Mesendoderm (in vitro differentiated cells): Measurements from ENCODE around the gene FAM98C.
A peak's percentile ranks its signal among the peaks of the same experiment; 100 is the strongest.

Source experiments
- DNase-seq: peaks from one replicate; pipeline ENCODE4 v3.0.0; 2013
- H2AK5ac ChIP-seq: 2 replicates; pipeline ENCODE4 v1.6.1; 2013; ENCODE audit warnings: low read length, inconsistent platforms
- H2BK120ac ChIP-seq: 2 replicates; pipeline ENCODE4 v1.6.1; 2013; ENCODE audit warnings: low read depth, mild to moderate bottlenecking, low read length, moderate library complexity, mixed read lengths
- H2BK15ac ChIP-seq: replicated peaks from 2 replicates; pipeline ENCODE4 v1.6.1; 2013; ENCODE audit warnings: low read depth, mild to moderate bottlenecking, moderate library complexity
- H2BK5ac ChIP-seq: 2 replicates; pipeline ENCODE4 v1.6.1; 2013; ENCODE audit warnings: low read length, inconsistent platforms
- H3K18ac ChIP-seq: 2 replicates; pipeline ENCODE4 v1.6.1; 2013; ENCODE audit warnings: mild to moderate bottlenecking, low read length, mixed read lengths
- H3K23ac ChIP-seq: one replicate; pipeline ENCODE4 v1.6.1; 2013; ENCODE audit warnings: low read length
- H3K27ac ChIP-seq: 2 replicates; pipeline ENCODE4 v1.5.1; 2013; ENCODE audit warnings: low read depth, mild to moderate bottlenecking, inconsistent platforms, low read length, moderate library complexity
- H3K27me3 ChIP-seq: 2 replicates; pipeline ENCODE4 v1.6.1; 2013; ENCODE audit warnings: low read length, control low read depth, mild to moderate bottlenecking, inconsistent platforms; ENCODE audit not compliant: insufficient read depth, poor library complexity
- H3K36me3 ChIP-seq: 2 replicates; pipeline ENCODE4 v1.6.1; 2013; ENCODE audit warnings: low read length, inconsistent platforms; ENCODE audit not compliant: control insufficient read depth, insufficient read depth
- H3K4ac ChIP-seq: one replicate; pipeline ENCODE4 v1.6.1; 2013; ENCODE audit warnings: low read depth, mild to moderate bottlenecking, low read length, moderate library complexity
- H3K4me1 ChIP-seq: 2 replicates; pipeline ENCODE4 v1.6.1; 2013; ENCODE audit warnings: low read depth, low read length, inconsistent platforms; ENCODE audit not compliant: control insufficient read depth
- H3K4me2 ChIP-seq: 2 replicates; pipeline ENCODE4 v1.6.1; 2013; ENCODE audit warnings: low read length
- H3K4me3 ChIP-seq: 2 replicates; pipeline ENCODE4 v1.5.1; 2013; ENCODE audit warnings: mild to moderate bottlenecking, low read length
- H3K56ac ChIP-seq: one replicate; pipeline ENCODE4 v1.6.1; 2013; ENCODE audit warnings: low read length
- H3K79me1 ChIP-seq: 2 replicates; pipeline ENCODE4 v1.6.1; 2013; ENCODE audit warnings: low read length, inconsistent platforms
- H3K79me2 ChIP-seq: 2 replicates; pipeline ENCODE4 v1.6.1; 2013; ENCODE audit warnings: mild to moderate bottlenecking, low read length; ENCODE audit not compliant: control insufficient read depth, insufficient read depth
- H3K9ac ChIP-seq: 2 replicates; pipeline ENCODE4 v1.6.1; 2013; ENCODE audit warnings: low read length, inconsistent platforms
- H4K5ac ChIP-seq: one replicate; pipeline ENCODE4 v1.6.1; 2013; ENCODE audit warnings: low read length
- H4K8ac ChIP-seq: one replicate; pipeline ENCODE4 v1.6.1; 2013; ENCODE audit warnings: low read depth, mild to moderate bottlenecking, control low read depth, low read length, moderate library complexity
- WGBS: extraction: QIAGEN DNeasy Blood & Tissue Kit; methylation state at CpG from one replicate; pipeline ENCODE4 v1.1.7; 2013; ENCODE audit warnings: low lambda C conversion rate, missing lambda C conversion rate; ENCODE audit not compliant: insufficient coverage; ENCODE audit errors: extremely low coverage; 5-methylcytosine and 5-hydroxymethylcytosine counted together

Gene FAM98C

DNA sequence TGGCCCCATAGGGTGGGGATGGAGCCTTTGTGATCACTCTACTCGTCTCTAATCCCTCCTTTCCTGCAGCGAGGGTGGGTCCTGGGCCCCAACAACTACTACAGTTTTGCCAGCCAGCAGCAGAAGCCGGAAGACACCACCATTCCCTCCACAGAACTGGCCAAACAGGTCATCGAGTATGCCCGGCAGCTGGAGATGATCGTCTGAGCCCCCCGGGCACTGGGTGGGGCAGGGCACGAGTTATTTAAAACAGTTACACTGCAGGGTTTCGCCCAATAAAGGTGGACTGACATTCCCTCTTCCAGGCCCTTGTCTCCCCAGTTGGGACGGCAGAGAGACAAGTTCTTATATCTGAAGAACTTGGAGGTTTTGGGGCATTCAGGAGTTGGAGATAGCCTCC, 19.7 kb upstream of the FAM98C start:
- Histone ChIP-seq H4K8ac (no peak overlapping the region), H2AK5ac (no peak overlapping the region), H4K5ac (no peak overlapping the region), H2BK120ac (no peak overlapping the region), H3K4me2 (no peak overlapping the region), H2BK15ac (no peak overlapping the region), H3K79me2 (no peaks in the 10 kb centered on the region), H3K4me3 (no peak overlapping the region), H3K27ac (no peak overlapping the region), H3K56ac (no peak overlapping the region), H3K9ac (no peak overlapping the region), H3K4me1 (no peaks in the 10 kb centered on the region), H2BK5ac (no peak overlapping the region), H3K36me3 (peaks cover 15% of the 10 kb centered on the region), H3K4ac (no peak overlapping the region), H3K27me3 (no peaks in the 10 kb centered on the region), H3K23ac (no peak overlapping the region), H3K79me1 (no peaks in the 10 kb centered on the region), H3K18ac (no peak overlapping the region)
- no CpG with 5 or more reads among the region's 10 CpGs for WGBS
- DNase-seq = no peak

DNA sequence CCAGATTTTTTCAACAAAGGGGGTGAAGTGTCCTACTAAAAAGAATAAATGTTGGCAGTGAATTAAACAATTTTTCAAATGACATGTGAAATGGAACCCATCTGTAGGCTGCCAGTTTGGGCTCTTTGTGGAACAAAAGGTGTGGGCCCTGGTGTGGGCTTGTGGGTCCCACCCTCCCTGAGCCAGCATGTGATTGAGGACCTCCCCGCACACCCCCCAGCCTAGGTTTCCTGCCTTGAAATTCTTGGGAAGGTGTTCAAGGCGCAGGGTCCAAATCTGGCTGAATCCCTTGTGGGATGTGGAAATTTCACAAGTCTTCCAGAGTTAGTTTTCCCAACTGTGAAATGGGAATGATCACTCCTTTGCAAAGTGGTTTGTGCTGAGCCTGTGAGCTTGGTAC, 19.1 kb upstream of the FAM98C start:
- Histone ChIP-seq H3K56ac (no peak overlapping the region), H3K27ac (no peak overlapping the region), H3K4ac (no peak overlapping the region), H3K4me2 (no peak overlapping the region), H4K8ac (no peak overlapping the region), H3K9ac (no peak overlapping the region), H3K27me3 (no peaks in the 10 kb centered on the region), H3K36me3 (peaks cover 15% of the 10 kb centered on the region), H3K18ac (no peak overlapping the region), H2AK5ac (no peak overlapping the region), H3K79me2 (no peaks in the 10 kb centered on the region), H4K5ac (no peak overlapping the region), H2BK120ac (no peak overlapping the region), H2BK5ac (no peak overlapping the region), H3K79me1 (no peaks in the 10 kb centered on the region), H2BK15ac (no peak overlapping the region), H3K4me1 (no peaks in the 10 kb centered on the region), H3K4me3 (no peak overlapping the region), H3K23ac (no peak overlapping the region)
- WGBS = no CpG with 5 or more reads among the region's 2 CpGs
- no peak for DNase-seq

DNA sequence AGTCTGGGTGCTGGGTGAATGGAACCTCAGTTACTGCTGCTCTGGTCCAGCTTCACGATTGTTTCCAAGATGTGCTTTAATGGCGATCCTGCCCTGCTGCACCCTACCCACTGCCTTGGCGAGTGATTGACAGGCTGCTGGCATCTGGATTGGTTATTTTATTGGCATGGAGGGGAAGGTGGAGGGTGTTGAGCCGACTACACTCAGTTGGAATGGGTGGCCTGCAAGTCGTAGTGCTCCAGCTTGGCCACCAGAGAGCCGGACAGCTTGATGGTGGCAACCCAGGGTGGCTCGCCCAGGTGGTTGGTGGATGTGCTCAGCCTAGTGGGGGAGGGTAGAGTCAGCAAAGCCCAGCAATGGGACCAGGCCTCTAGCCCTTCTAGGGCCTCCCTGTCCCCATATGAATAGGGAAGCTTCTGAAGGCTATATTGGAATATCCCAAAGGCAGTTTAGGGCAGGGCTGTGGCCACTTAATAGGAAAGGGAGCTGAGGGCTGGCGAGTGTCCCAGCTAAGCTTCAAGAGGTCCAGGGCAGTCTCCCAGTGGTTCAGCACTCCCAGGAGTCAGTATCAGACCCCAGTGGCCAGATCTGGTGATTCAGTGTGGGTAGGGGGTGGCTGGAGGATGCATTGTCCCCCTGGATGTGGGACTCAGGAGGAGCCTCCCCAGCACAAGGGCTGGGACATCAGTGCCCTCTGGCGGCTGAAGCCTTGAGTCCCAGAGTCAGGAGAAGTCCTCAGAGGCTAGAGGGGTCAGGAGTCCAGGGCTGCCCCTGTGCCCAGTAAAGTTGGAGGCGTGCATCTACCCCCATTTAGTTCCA, 18.5 kb upstream of the FAM98C start:
- H3K27me3 ChIP-seq = no peaks in the 10 kb centered on the region
- no peak overlapping the region for H2BK120ac ChIP-seq
- H3K4me1 ChIP-seq = no peaks in the 10 kb centered on the region
- DNase-seq = peak; percentile 78
- H2BK5ac ChIP-seq = no peak overlapping the region
- H3K18ac ChIP-seq = no peak overlapping the region
- H3K79me1 ChIP-seq = no peaks in the 10 kb centered on the region
- no peak overlapping the region for H3K4me3 ChIP-seq
- no peak overlapping the region for H3K4ac ChIP-seq
- no peak overlapping the region for H3K9ac ChIP-seq
- no peaks in the 10 kb centered on the region for H3K79me2 ChIP-seq
- no peak overlapping the region for H3K56ac ChIP-seq
- H3K23ac ChIP-seq = no peak overlapping the region
- peaks cover 14% of the 10 kb centered on the region for H3K36me3 ChIP-seq
- no peak overlapping the region for H4K8ac ChIP-seq
- no peak overlapping the region for H3K4me2 ChIP-seq
- no peak overlapping the region for H2BK15ac ChIP-seq
- no peak overlapping the region for H4K5ac ChIP-seq
- no CpG with 5 or more reads among the region's 10 CpGs for WGBS
- no peak overlapping the region for H3K27ac ChIP-seq
- H2AK5ac ChIP-seq = no peak overlapping the region

DNA sequence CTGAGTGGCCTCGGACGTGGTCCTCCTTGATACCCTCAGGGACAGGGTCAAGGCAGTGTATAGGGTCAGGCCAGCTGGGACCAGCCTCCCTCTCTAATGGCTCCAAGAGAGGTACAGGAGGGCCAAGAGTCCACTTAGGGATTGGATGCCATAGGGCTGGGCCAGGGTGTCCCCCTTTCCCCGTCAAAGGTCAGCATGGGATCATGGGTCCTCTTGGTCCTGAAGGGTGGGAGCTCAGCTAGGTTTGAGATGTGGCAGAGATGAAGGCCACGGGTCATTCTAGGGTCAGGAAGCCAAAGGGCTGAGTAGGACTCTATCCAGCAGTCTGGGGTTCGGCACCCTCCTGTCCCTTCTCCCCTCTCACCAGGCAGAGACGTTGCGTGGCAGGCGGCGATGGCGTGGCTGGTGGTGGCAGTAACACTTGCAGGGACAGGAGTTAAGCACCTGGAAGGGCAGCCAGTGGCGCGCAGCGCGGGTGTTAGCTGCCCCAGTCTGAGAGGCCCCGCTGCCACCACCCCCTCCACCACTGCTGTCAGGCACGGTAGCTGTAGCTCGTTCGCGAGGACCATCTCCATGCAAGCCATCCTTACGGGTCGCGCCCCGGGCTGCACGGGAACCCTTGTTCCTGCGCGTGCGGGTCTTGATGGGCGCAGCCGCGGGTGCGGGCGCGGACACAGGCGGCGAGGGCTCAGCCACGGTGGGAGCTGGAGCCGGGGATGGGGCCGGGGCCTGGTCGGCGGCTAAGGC, 17.7 kb upstream of the FAM98C start:
- no peaks in the 10 kb centered on the region for H3K79me2 ChIP-seq
- H3K18ac ChIP-seq = no peak overlapping the region
- no peak overlapping the region for H2AK5ac ChIP-seq
- H3K79me1 ChIP-seq = no peaks in the 10 kb centered on the region
- no peak overlapping the region for H4K8ac ChIP-seq
- no CpG with 5 or more reads among the region's 40 CpGs for WGBS
- H2BK120ac ChIP-seq = no peak overlapping the region
- no peak overlapping the region for H2BK15ac ChIP-seq
- H3K27me3 ChIP-seq = no peaks in the 10 kb centered on the region
- peaks cover 13% of the 10 kb centered on the region for H3K36me3 ChIP-seq
- H3K4me1 ChIP-seq = peaks cover 3% of the 10 kb centered on the region
- no peak overlapping the region for H3K9ac ChIP-seq
- no peak overlapping the region for H3K4ac ChIP-seq
- H4K5ac ChIP-seq = no peak overlapping the region
- no peak for DNase-seq
- no peak overlapping the region for H3K23ac ChIP-seq
- no peak overlapping the region for H3K27ac ChIP-seq
- no peak overlapping the region for H2BK5ac ChIP-seq
- H3K4me3 ChIP-seq = no peak overlapping the region
- no peak overlapping the region for H3K56ac ChIP-seq
- H3K4me2 ChIP-seq = no peak overlapping the region

DNA sequence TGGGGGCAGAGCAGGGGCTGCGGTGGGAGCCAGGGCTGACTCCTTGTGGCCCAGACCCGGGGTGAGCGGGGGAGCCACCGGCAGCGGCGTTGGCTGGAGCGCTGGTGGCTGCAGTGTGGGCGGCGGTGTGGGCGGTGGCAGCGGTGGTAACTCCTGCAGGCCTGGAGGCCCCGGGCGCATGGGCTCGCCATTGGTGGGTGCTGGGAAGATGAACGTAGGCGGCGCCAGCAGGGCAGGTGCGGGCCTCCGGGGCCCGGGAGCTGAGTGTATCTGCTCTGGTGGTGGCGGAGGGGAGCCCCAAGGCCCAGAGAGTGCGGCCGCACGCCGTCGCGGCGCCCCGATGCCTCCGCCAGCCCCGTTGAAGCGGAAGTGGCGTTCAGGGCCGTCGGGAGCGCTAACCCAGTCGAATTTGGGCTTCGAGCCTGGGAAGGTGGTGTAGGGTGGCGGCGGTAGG, 17.1 kb upstream of the FAM98C start:
- Histone ChIP-seq H4K8ac (no peak overlapping the region), H2BK5ac (no peak overlapping the region), H3K9ac (no peak overlapping the region), H3K18ac (no peak overlapping the region), H4K5ac (no peak overlapping the region), H3K4me2 (no peak overlapping the region), H2BK120ac (no peak overlapping the region), H2AK5ac (no peak overlapping the region), H3K4ac (no peak overlapping the region), H3K27ac (no peak overlapping the region), H3K4me1 (peaks cover 3% of the 10 kb centered on the region), H3K23ac (no peak overlapping the region), H3K79me2 (no peaks in the 10 kb centered on the region), H3K56ac (no peak overlapping the region), H2BK15ac (no peak overlapping the region), H3K79me1 (no peaks in the 10 kb centered on the region), H3K27me3 (no peaks in the 10 kb centered on the region), H3K4me3 (no peak overlapping the region), H3K36me3 (peaks cover 13% of the 10 kb centered on the region)
- no peak for DNase-seq
- WGBS = no CpG with 5 or more reads among the region's 40 CpGs
